ENCODE measurements around the gene KCND2.

Gene KCND2

DNA sequence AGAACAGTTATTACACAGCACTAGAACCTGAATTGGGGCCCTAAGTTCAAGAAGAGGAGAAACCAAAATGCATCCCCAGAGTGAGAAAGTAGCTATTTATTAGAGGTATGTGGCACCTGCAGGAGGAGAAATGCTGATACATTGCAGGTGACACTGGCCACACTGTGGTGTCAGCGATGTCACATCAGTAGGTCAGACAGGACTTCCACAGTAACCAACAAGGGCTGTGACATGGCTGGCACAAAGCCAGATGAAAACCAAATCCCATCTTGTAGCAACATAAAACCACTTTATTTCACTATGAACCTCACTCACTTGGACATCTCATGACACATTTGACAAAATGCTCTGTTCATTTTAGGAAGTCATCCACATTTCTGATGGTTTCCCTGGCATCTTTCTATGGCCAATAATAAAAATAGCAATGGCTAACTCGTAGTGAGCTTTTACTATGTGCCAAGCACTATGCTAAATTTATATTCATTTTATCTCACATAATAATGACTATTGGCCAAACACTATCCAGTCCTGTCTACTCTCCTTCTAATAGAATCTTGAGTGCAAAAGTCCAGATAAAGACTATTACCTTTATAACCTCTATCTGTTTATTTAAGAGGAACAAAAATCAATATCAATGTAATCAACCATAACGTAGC, 430.7 kb downstream of the KCND2 start:
- DNase-seq (ENCODE audit: low read depth): no peak

GRCh38 chr7:120709252-120709971, 436.4 kb downstream of the KCND2 start:
- DNase-seq (ENCODE audit: low read depth): no peak

- no peak for DNase-seq (ENCODE audit: low read depth)
These were observed 437.0 kb downstream of the KCND2 start for GRCh38 chr7:120709972-120710320.

DNA sequence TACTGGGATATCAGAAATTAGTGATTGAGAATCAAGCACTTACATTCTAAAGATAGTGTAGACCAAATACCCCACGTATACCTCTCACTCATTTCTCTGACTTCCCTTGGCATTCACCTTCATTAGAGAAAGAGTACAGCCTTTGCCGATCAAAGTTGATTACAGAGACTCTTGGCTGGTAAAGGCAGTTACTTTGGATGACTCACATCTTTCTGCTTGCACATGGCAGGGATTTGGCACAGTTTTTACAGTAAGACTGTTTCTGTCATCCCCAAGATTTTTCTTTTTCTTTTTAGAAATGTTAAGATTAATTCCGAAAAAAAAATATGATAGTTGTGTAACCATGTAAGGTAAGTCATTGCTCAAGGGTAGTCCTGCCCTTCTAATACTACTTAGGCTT, 442.0 kb downstream of the KCND2 start:
- no peak for DNase-seq (ENCODE audit: low read depth)

DNA sequence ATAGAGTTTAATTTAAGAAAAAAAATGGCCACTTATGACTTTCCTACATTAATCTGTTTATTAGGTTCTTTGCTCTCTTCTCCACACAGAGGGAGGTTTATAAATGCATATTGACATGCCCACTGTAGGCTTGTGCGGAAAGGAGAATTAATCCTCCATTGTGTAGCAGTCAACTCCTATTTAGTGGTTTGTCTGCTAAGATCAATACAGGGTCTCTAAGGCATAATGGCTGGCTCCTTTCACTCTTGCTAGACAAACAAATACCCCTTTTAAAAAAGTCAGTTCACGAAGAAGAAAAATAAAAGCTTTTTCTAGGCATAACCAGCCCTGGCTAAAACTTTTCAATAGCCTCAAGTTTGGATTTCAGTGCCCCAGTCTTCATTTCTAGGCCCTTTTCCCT, 443.3 kb downstream of the KCND2 start:
- no peak for DNase-seq (ENCODE audit: low read depth)

- no peak for DNase-seq (ENCODE audit: low read depth)
These were observed 444.2 kb downstream of the KCND2 start for GRCh38 chr7:120717166-120717565.

GRCh38 chr7:120718361-120718760, 445.4 kb downstream of the KCND2 start:
- DNase-seq (ENCODE audit: low read depth): no peak

GRCh38 chr7:120720317-120720716, 447.3 kb downstream of the KCND2 start:
- no peak for DNase-seq (ENCODE audit: low read depth)

- no peak for DNase-seq (ENCODE audit: low read depth)
These were observed 450.8 kb downstream of the KCND2 start for GRCh38 chr7:120723465-120724385.

DNA sequence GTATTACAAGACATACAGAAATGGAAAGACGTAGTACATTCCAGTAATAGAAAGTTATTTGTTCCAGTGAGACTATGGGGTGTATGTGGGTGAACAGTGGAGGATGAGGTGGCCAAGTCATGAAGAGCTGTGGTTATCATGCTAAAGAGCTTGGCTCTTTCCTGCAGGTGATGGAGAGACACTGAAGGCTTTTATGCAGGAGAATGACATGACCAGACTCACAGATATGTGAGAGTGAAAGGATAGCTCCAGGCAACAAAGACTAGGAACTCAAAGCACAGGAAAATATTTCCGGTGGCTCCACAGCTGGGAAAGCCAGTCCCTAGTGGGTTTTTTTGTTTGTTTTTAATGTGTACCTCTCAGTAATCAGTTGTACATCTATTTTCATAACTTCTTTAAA, 451.5 kb downstream of the KCND2 start:
- DNase-seq (ENCODE audit: low read depth): no peak

- no peak for DNase-seq (ENCODE audit: low read depth)
These were observed 452.0 kb downstream of the KCND2 start for GRCh38 chr7:120724955-120725354.

DNA sequence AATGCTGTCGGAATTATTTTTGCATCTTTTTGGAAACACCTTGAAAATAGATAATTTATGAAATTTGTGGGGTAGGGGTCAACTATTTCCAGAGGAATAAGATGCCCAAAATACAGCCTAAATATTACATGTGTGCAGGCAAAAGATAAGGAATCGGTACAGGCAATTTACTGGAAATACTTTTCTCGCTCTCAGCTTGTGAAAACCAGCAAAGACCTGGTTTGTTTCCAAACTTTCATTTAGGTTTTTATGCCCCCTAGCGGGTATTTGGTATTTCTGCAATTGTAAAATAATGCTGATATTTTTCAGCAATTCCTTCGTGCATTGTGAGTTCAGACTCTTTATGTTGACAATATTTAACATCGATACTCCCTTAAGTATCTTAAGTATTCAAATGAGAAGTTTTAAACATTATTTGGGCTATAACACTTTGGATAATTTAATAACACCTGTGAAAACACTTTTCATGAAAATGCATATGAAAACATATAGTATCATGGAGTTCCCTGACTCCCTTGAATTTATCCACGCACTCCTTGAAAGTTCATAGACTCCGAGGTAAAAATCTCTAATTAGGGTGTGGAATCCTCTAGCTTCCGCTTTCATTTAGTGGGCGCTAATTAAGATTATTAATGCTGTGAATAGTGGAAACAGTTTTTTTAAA, 452.5 kb downstream of the KCND2 start:
- DNase-seq (ENCODE audit: low read depth): no peak

GRCh38 chr7:120729245-120729644, 456.3 kb downstream of the KCND2 start:
- no peak for DNase-seq (ENCODE audit: low read depth)

- no peak for DNase-seq (ENCODE audit: low read depth)
These were observed 458.3 kb downstream of the KCND2 start for GRCh38 chr7:120731271-120731670.

DNA sequence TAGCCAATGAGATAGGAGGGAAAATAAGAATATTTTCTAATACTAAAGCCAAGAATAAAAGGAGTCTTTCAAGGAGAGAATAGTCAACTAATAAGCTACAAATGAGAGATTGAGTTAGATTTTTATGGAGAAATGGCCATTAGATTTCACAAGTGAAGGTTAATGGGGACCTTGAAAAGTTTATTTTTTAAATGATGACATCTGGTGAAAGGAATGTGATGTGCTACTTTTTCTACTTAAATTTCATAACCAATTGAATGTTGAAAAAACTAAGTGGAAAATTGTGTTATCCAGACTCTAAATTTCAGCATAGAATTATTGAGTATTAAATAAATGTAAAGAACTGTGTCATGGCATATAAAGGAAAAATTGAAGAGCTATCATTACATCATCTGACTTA, 459.3 kb downstream of the KCND2 start:
- no peak for DNase-seq (ENCODE audit: low read depth)

DNA sequence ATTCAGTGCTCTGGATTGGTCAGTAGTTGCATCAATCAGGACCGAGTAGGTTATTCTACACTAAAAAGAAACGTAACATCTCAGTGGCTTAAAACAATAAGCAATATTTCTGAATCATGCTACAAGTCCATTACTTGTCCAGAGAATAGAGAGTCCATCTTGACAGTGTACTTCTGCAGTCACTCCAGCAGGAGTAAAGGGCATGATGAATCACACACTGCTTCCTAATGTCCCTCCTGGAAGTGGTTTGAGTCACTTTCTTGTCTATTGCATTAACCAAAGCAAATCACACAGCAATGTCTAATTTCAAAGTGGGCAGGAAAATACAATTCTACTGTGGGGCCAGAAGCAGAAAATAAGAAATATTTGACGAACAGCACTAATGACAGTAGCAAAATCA, 460.2 kb downstream of the KCND2 start:
- DNase-seq (ENCODE audit: low read depth): no peak

DNA sequence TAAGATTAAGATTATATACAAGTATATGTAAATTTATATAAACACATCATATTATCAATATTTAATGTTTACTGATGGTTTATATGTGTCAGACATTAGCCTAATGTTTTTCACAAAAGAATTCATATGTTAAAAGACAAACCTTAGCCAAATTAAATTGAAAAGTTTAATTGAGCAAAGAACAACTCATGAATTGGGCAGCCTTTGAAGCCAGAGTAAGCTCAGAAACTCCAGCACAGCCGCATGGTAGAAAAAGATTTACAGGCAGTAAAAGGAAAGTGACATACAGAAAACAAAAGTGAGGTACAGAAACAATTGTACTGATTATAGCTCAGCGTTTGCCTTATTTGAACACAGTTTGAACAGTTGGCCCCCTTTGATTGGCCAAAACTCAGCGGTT, 460.9 kb downstream of the KCND2 start:
- DNase-seq (ENCODE audit: low read depth): no peak

GRCh38 chr7:120735791-120736190, 462.8 kb downstream of the KCND2 start:
- DNase-seq (ENCODE audit: low read depth): no peak

DNA sequence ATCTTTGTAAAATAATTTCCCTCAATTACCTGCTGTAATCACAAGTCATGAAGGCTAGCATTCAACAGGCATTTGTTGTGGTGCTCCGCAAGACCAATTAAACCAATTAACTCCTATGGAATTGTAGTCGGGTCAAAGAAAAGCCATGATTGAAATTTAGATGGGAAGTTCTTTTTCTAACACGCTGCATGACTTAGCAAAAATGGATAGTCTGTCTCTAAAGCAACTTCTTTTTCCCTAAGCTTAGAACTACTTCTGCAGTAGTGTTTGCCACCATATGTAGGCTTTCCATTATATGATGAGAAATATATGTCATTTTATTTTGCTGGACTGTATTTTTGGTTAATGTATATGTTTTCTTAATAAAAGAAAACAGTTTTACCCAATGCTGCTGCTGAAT, 465.8 kb downstream of the KCND2 start:
- no peak for DNase-seq (ENCODE audit: low read depth)

GRCh38 chr7:120740348-120740747, 467.4 kb downstream of the KCND2 start:
- no peak for DNase-seq (ENCODE audit: low read depth)

DNA sequence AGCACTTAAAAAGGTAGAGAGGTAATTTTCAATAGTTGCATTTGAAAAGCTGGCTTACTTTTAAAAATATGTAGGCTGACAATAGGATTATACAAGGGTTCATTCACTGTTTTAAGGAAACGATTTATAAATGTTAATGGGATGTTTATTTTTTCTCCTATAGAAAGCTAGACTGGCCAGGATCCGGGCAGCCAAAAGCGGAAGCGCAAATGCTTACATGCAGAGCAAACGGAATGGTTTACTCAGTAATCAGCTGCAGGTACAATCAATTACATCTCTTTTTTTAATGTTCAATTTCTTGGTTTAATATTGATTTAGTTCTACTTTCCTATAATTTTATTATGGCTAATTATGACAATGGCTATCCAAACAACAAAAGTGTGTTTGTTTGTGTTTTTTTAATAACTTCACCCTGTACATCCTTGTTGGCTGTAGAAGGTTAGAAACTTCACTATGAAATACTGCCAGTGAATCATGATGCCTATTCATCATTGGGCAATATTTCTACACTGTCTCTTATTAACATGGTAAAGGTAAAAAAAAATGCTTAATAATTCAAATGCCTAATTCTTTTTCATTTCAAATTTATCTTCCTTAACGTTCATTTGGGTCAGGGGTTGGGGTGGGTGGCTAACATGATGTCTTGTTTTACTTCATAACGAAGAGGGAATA, 468.5 kb downstream of the KCND2 start:
- DNase-seq (ENCODE audit: low read depth): no peak

GRCh38 chr7:120742372-120742771, 469.4 kb downstream of the KCND2 start:
- DNase-seq (ENCODE audit: low read depth): no peak
